ENCODE measurements around the gene PIGBOS1.

Gene PIGBOS1

DNA sequence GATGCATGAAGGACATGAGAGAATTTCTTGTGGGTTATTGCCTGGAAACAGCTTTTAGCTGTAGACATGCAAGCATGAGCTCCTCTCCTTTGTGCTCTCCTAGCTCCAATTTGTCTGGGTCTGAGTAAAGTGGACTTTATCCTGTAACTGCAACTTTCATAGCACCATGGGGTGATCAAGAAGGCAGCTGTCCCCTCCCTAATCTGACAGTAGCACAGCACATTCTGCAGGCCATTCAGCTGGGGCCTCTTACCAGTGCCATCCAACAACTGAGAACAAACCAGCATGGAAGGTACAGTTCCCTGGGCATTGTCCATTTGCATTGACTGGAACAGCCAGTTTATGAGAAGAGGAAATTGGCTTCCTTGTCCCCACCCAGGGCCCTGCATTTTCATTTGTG, 21.6 kb downstream of the PIGBOS1 start:
- Histone ChIP-seq H3K27ac (ENCODE audit: low read depth, low read length, poor library complexity, severe bottlenecking) (no peak overlapping the region), H3K9me3 (ENCODE audit: low read length) (no peaks in the 10 kb centered on the region), H3K9ac (ENCODE audit: low read length) (no peak overlapping the region), H3K36me3 (ENCODE audit: insufficient read depth, low read length) (no peaks in the 10 kb centered on the region; the same call in 1 of the 2 replicates), H3K9me2 (ENCODE audit: low read depth, low read length) (no peaks in the 10 kb centered on the region), H3F3A (ENCODE audit: insufficient read depth, low read length) (no peaks in the 10 kb centered on the region), H3K4me2 (ENCODE audit: low read length) (no peak overlapping the region), H4K20me1 (ENCODE audit: insufficient read depth, low read length) (no peaks in the 10 kb centered on the region), H2AFZ (ENCODE audit: low read length) (no peak overlapping the region), H3K27me3 (ENCODE audit: insufficient read depth, low read length) (no peaks in the 10 kb centered on the region), H3K4me1 (ENCODE audit: insufficient read depth, low read length, severe bottlenecking) (no peaks in the 10 kb centered on the region), H3K4me3 (ENCODE audit: low read depth, low read length, poor library complexity, severe bottlenecking) (no peak overlapping the region), H3K79me2 (ENCODE audit: insufficient read depth, low read length) (no peaks in the 10 kb centered on the region)
- TF ChIP-seq, protein P1, sequence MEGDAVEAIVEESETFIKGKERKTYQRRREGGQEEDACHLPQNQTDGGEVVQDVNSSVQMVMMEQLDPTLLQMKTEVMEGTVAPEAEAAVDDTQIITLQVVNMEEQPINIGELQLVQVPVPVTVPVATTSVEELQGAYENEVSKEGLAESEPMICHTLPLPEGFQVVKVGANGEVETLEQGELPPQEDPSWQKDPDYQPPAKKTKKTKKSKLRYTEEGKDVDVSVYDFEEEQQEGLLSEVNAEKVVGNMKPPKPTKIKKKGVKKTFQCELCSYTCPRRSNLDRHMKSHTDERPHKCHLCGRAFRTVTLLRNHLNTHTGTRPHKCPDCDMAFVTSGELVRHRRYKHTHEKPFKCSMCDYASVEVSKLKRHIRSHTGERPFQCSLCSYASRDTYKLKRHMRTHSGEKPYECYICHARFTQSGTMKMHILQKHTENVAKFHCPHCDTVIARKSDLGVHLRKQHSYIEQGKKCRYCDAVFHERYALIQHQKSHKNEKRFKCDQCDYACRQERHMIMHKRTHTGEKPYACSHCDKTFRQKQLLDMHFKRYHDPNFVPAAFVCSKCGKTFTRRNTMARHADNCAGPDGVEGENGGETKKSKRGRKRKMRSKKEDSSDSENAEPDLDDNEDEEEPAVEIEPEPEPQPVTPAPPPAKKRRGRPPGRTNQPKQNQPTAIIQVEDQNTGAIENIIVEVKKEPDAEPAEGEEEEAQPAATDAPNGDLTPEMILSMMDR (IDR thresholded peaks at IDR 0.05; ENCODE audit: low read length): no peak
- TF ChIP-seq EZH2 (IDR thresholded peaks at IDR 0.05; ENCODE audit: borderline replicate concordance, low read length): no peak

DNA sequence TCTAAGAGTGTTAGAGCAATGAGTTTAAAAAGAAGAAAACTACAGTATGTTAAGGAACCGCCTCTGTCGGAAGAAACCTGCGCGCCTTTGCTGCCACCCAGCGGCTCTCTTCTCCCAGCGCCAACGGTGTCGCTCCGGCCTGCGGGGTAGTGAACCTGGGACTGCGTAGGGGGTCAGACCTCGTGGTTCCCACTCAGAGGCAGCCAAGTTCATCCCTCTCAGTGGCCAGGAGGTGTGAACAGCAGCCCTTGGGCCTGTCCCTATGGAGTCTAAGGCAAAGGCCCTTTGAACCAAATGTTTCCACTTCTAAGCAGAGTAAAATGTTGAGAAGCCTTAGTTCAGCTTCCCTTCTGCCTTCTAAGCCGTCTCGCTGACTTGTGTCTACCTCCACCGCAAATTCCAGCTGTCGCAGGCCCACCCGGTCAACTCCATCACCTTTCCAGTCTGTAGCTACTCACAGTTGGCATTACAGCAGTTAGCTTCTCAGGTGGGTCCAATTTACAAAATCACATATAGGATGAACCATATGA, 28.3 kb downstream of the PIGBOS1 start:
- Histone ChIP-seq H3K27ac (ENCODE audit: low read depth, low read length, poor library complexity, severe bottlenecking) (no peak overlapping the region), H3K4me2 (ENCODE audit: low read length) (peak overlapping the region; percentile 78), H3K79me2 (ENCODE audit: insufficient read depth, low read length) (no peaks in the 10 kb centered on the region), H3K27me3 (ENCODE audit: insufficient read depth, low read length) (no peaks in the 10 kb centered on the region), H3F3A (ENCODE audit: insufficient read depth, low read length) (no peaks in the 10 kb centered on the region), H2AFZ (ENCODE audit: low read length) (no peak overlapping the region), H3K9me2 (ENCODE audit: low read depth, low read length) (no peaks in the 10 kb centered on the region), H3K9ac (ENCODE audit: low read length) (peak overlapping the region; percentile 77), H3K9me3 (ENCODE audit: low read length) (no peaks in the 10 kb centered on the region), H3K4me3 (ENCODE audit: low read depth, low read length, poor library complexity, severe bottlenecking) (peak overlapping the region; percentile 82), H3K4me1 (ENCODE audit: insufficient read depth, low read length, severe bottlenecking) (peaks cover 14% of the 10 kb centered on the region), H3K36me3 (ENCODE audit: insufficient read depth, low read length) (no peaks in the 10 kb centered on the region), H4K20me1 (ENCODE audit: insufficient read depth, low read length) (no peaks in the 10 kb centered on the region)
- TF ChIP-seq, protein P1 (IDR thresholded peaks at IDR 0.05; ENCODE audit: low read length): peak; percentile 94
- TF ChIP-seq EZH2 (IDR thresholded peaks at IDR 0.05; ENCODE audit: borderline replicate concordance, low read length): no peak

DNA sequence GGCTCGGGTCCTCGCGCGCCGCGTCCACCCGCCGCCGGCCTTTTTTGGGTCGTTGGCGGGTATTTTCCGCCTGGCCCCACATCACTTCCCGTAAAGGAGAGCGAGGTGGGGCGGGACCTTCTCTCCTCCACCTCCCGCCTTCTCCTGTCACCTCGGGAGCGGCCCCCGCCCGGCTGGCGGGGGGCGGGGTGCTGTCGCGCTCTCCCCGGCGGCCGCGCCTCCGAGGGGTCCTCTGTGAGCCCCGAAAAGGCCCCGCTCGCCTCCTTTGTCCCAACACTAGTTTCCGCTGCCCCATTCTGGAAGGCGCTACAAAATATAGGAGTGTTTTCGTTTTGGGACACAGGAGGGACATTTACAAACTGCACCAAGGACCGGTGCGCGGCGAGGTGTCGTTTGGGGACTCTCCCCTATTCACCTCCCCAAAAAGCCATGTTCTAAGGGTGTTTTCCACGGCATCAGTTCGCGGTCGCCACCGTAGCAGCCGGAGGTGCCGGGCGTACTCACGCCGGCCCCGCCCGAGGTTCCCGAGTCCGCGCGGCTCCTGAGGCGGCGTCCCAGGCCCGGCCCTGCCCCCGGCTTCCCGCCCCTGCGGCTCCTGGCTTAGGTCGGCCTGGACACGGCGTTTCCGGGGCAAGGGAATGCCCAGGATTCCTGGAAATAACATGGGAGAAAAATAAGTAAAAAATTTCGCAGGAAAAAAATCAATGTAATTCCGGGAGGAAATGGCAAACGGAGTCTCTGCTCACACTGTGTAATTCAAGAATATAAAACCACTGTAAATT, 29.0 kb downstream of the PIGBOS1 start, which contains the start of gene RAB27A:
Gene RAB27A, minus strand, starts transcription at position 68 of the 782 bp plus-strand sequence. CDS start 54,879 bp downstream, outside the sequence.
- H3K4me1 ChIP-seq (ENCODE audit: insufficient read depth, low read length, severe bottlenecking): peaks cover 20% of the 10 kb centered on the region
- peak within 1 kb of the TSS; percentile 82 for H3K4me3 ChIP-seq (ENCODE audit: low read depth, low read length, poor library complexity, severe bottlenecking)
- H3K36me3 ChIP-seq (ENCODE audit: insufficient read depth, low read length): no peaks in the 10 kb centered on the region
- no peaks in the 10 kb centered on the region for H3K27me3 ChIP-seq (ENCODE audit: insufficient read depth, low read length)
- no peaks in the 10 kb centered on the region for H4K20me1 ChIP-seq (ENCODE audit: insufficient read depth, low read length)
- H3K9ac ChIP-seq (ENCODE audit: low read length): peak within 1 kb of the TSS; percentile 77
- no peaks in the 10 kb centered on the region for H3K79me2 ChIP-seq (ENCODE audit: insufficient read depth, low read length)
- peak within 1 kb of the TSS; percentile 78 for H3K4me2 ChIP-seq (ENCODE audit: low read length)
- peak within 1 kb of the TSS; percentile 66 for H3K27ac ChIP-seq (ENCODE audit: low read depth, low read length, poor library complexity, severe bottlenecking)
- no peaks in the 10 kb centered on the region for H3K9me3 ChIP-seq (ENCODE audit: low read length)
- H2AFZ ChIP-seq (ENCODE audit: low read length): peak within 1 kb of the TSS; percentile 82; the same call in 1 of the 2 replicates
- no peaks in the 10 kb centered on the region for H3F3A ChIP-seq (ENCODE audit: insufficient read depth, low read length)
- H3K9me2 ChIP-seq (ENCODE audit: low read depth, low read length): no peaks in the 10 kb centered on the region
- no peak for TF ChIP-seq EZH2 (IDR thresholded peaks at IDR 0.05; ENCODE audit: borderline replicate concordance, low read length)
- TF ChIP-seq, protein P1 (IDR thresholded peaks at IDR 0.05; ENCODE audit: low read length): no peak
